Colon (tissue), 2 donors: ENCODE data around the gene SGF29.
"Not testable (repeated sequence)": the region's sequence is repeated elsewhere in the genome, so short reads cannot be mapped to it uniquely, and the experiment has no call there.

ENCODE experiments used
- FAIRE-seq: peaks from 2 replicates; lab custom pipeline; 2012; peaks lifted over from hg19 to GRCh38; lab: Jason Lieb, UNC
- donor health status: control.
- donor health status: control.

Gene SGF29

DNA sequence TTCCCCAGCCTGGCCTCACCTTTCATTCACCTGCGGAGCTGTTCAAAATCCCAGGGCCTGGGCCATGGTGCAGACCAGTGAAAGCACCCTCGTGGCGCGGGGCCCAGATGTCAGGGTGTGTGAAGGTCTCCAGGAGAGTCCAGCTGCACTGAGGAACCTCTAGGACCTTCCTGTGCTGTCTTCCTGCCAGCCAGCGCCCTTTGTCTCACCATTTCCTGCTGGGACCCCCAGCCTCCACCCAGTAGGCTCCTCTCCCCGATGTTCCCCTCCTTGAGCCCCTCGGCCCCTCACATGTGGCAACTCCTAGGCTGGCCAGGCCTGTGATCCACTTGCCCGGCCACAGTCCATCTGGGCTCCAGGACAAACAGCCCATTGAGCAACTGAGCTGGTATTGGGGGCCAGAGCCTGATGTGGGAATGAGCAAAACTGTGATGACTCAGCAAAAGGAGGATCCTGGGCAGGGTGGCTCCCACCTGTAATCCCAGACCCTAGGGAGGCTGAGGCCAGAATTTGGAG is 42.5 kb downstream of the SGF29 start:
- FAIRE-seq = no peak

DNA sequence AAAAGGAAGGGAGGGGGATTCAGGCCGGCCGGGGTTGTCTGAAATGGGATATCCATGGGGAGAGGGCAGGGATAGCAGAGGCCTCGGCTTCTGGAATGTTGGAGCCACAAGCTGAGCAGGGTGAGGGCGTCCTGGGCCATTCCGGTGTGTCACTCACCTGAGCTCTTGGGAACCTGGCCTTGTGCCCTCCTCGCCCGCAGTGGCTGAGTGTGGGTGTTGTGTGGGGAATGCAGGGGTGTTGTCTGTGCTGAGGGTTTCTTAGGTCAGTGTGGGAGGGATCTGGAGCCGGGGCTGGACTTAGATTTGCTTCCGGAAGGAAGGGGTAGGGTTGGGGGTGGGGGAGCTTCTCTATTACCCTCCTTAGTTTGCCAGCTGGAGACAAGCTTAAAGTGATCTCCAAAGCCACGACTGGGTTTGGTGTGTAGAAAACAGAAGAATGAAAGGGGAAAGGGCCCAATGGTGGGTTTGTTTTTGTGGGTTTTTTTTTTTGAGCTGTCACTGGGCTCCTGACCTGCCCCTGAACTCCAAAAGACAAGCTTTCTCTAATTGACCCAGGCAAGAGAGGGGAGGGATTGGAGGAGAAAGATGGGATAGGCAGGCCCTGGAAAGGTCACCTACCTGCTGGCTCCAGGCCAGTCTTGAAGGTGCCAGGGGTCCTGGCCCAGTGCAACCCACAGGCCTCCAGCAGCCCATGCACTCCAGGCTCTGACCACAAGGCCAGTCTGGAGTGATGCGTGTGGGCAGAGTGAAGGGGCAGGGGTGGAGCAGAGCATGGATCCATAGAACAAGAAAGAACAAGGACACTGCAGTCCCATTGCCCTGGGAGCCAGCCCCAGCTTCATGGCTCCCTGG is 43.3 kb downstream of the SGF29 start, which contains the start of gene SULT1A2:
SULT1A2 (minus strand) TSS at position 211 of the 852 bp plus-strand sequence. CDS start 1,120 bp downstream, outside the sequence.
- no peak for FAIRE-seq

- FAIRE-seq = no peak
Observed at GRCh38 chr16:28597692-28598261, 44.1 kb downstream of the SGF29 start.

- peak; percentile 82 for FAIRE-seq
Observed at GRCh38 chr16:28599377-28600285, 45.9 kb downstream of the SGF29 start.

- FAIRE-seq = not testable (repeated sequence)
Observed at GRCh38 chr16:28600965-28601364, 47.2 kb downstream of the SGF29 start.

- FAIRE-seq = not testable (repeated sequence)
Observed at GRCh38 chr16:28601589-28601988, 47.9 kb downstream of the SGF29 start.

- FAIRE-seq = not testable (repeated sequence)
Observed at GRCh38 chr16:28602062-28602461, 48.3 kb downstream of the SGF29 start.

- no peak for FAIRE-seq
Observed at GRCh38 chr16:28602529-28602928, 48.8 kb downstream of the SGF29 start.

- no peak for FAIRE-seq
Observed at GRCh38 chr16:28603381-28604185, 49.9 kb downstream of the SGF29 start.

GRCh38 chr16:28604186-28604565 is 50.5 kb downstream of the SGF29 start:
- no peak for FAIRE-seq

DNA sequence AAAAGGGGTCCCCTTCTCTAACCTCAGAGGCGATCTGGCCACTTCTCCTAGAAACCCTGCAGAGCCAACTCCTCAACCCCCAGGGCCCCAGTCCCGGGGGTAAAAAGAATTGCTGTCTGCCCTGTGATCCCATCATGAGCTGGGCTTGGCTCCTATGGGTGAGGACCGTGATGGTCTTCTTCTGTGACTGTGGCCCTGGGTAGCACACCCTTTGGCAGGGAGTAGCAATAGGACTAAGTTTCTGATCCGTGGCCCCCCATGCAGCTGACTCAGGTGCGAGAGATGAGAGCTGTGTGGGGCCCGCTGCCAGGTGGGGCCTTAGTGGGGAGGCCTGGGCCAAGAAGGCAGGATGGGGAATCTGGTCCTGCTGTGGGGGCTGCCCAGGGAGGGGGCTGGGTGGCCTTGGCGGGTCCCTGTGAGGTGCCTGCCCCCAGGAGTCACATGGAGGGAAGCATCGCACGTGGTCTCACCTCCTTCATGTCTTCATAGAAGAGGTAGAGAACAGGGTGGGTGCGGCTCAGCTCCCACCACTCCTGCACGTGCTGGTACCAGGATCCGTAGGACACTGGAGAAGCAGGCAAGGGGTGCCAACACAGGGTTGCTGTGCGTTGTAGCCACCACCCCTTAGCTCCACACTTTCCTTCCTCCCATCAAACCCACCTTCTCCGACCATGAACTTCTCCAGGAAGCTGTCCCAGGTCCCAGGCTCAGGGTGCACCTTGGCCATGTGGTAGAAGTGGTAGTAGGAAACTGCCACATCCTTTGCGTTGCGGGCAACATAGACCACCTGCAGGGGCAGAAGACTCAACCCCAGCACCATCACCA is 52.8 kb downstream of the SGF29 start:
- FAIRE-seq = no peak

- FAIRE-seq = no peak
Observed at GRCh38 chr16:28607116-28607623, 53.5 kb downstream of the SGF29 start.

DNA sequence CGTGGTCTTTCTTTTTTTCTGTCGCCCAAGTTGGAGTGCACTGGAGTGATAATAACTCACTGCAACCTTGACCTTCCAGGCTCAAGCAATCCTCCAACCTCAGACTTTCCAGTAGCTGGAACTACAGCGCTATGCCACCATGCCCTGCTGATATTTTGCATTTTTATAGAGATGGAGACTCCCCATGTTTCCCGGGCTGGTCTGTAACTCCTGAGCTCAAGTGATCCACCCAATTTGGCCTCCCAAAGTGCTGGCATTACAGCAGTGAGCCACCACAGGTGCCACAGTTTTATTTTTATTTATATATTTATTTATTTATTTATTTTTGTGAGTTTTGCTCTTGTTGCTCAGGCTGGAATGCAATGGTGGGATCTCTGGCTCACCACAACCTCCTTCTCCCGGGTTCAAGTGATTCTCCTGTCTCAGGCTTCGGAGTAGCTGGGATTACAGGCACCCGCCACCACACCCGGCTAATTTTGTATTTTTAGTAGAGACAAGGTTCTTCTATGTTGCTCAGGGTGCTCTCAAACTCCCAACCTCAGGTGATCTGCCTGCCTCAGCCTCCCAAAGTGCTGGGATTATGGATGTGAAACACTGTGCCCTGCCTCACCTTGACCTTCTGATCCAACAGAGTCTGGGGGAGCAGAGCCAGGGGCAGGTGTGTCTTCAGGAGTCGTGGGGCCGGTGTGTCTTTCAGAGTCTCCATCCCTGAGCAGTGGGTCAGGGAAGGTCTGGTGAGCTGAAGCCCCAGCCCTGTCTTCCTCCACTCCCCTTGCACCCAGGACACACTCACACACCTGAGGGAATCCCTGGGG is 54.2 kb downstream of the SGF29 start:
- FAIRE-seq = not testable (repeated sequence)

- not testable (repeated sequence) for FAIRE-seq
Observed at GRCh38 chr16:28608496-28608808, 54.7 kb downstream of the SGF29 start.

DNA sequence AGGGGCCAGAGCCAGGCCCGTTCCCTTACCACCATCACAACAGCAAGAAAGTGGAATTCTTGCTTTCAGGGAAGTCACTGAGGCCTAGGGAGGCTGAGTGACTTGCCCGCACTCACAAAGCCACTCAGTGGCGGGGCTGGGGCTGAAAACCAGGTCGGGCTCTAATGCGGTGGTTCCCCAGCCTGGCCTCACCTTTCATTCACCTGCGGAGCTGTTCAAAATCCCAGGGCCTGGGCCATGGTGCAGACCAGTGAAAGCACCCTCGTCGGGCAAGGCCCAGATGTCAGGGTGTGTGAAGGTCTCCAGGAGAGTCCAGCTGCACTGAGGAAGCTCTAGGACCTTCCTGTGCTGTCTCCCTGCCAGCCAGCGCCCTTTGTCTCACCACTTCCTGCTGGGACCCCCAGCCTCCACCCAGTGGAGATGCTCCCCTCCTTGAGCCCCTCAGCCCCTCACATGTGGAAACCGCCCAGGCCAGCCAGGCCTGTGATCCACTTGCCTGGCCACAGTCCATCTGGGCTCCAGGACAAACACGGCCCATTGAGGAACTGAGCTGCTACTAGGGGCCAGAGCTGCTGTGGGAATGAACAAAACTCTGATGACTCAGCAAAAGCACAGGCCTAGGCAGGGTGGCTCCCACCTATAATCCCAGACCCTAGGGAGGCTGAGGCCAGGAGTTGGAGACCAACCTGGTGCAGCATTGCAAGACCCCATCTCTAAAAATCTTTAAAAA is 55.3 kb downstream of the SGF29 start:
- FAIRE-seq = not testable (repeated sequence)

DNA sequence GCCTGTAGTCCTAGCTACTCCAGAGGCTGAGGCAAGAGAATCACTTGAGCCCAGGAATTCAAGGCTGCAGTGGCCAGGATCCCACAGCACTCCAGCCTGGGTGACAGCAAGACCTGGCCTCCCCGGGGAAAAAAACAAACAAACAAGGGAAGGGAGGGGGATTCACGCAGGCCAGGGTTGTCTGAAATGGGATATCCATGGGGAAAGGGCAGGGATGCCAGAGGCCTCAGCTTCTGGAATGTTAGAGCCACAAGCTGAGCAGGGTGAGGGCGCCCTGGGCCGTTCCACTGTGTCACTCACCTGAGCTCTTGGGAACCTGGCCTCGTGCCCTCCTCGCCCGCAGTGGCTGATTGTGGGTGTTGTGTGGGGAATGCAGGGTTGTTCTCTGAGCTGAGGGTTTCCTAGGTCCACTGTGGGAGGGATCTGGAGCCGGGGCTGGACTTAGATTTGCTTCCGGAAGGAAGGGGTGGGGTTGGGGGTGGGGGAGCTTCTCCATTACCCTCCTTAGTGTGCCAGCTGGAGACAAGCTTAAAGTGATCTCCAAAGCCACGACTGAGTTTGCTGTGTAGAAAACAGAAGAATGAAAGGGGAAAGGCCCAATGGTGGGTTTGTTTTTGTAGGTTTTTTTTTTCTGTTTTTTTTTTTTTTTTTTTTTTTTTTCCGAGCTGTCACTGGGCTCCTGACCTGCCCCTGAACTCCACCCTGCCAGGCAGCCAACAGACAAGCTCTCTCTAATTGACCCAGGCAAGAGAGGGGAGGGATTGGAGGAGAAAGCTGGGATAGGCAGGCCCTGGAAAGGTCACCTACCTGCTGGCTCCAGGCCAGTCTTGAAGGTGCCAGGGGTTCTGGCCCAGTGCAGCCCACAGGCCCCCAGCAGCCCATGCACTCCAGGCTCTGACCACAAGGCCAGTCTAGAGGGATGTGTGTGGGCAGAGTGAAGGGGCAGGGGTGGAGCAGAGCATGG is 56.2 kb downstream of the SGF29 start, which contains the start of gene SULT1A1:
SULT1A1 (minus strand) TSS at position 414 of the 964 bp plus-strand sequence. CDS start 1,189 bp downstream, outside the sequence.
- no peak for FAIRE-seq

GRCh38 chr16:28610595-28611191 is 57.0 kb downstream of the SGF29 start:
- no peak for FAIRE-seq
